ENCODE results near the gene PPT2. TPM values are rescaled to one million over a fixed set of nuclear protein-coding genes. Genes with fewer than 3 reads are reported as not detected.

Gene PPT2
- total RNA-seq, 1 donor from 2014 or later = 55.1 TPM

DNA sequence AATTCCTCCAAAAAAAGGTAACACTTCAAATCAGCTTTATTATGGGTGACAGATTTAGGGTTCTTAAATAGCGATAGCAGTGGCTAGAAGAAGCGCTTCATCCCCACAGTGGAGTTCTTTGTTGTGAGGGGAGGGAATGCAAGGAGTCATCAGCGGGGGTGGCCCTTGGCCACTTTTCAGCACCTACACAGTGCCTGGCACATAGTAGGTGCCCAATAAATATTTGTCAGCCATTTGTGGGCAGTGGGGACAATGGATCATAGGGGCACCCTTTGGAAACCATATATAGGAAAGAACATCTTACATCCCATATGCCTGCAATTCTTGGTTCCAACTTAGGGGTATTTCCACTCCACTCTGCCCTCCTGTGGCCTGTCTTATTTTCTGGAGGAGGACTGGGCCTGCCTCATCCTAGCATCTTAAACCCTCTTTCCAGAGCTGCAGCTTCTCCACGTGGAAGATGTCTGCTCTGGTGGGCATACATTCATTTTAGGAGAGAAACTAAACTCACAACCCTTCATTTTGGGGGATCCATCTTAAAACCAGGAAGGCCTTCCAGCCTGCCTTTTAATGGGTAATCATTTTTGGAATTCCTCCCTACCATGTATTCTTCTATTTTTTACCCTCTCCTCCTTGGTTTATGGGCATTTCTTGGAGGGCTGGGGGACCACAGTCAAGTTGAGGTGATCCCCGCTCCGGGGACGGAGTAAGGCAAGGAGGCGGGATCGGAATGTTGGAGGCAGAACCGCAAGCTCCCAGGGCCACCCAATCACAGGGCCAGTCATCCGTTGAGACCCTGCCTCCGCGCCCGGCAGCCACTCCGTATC is 41.1 kb downstream of the PPT2 start:
- DNase-seq = no peak
- H3K27me3 Mint-ChIP-seq (ENCODE audit: unreplicated experiment) = peaks cover 8% of the 10 kb centered on the region
- TF ChIP-seq, protein P1, sequence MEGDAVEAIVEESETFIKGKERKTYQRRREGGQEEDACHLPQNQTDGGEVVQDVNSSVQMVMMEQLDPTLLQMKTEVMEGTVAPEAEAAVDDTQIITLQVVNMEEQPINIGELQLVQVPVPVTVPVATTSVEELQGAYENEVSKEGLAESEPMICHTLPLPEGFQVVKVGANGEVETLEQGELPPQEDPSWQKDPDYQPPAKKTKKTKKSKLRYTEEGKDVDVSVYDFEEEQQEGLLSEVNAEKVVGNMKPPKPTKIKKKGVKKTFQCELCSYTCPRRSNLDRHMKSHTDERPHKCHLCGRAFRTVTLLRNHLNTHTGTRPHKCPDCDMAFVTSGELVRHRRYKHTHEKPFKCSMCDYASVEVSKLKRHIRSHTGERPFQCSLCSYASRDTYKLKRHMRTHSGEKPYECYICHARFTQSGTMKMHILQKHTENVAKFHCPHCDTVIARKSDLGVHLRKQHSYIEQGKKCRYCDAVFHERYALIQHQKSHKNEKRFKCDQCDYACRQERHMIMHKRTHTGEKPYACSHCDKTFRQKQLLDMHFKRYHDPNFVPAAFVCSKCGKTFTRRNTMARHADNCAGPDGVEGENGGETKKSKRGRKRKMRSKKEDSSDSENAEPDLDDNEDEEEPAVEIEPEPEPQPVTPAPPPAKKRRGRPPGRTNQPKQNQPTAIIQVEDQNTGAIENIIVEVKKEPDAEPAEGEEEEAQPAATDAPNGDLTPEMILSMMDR (IDR thresholded peaks at IDR 0.05; ENCODE audit: partially characterized antibody, unreplicated experiment) = no peak
- H3K4me3 Mint-ChIP-seq (ENCODE audit: unreplicated experiment) = peak overlapping the region; percentile 88
- H3K4me1 Mint-ChIP-seq (ENCODE audit: low read depth, unreplicated experiment) = peaks cover 11% of the 10 kb centered on the region
- H3K9me3 Mint-ChIP-seq (ENCODE audit: unreplicated experiment) = peaks cover 16% of the 10 kb centered on the region
- no peaks in the 10 kb centered on the region for H3K36me3 Mint-ChIP-seq (ENCODE audit: unreplicated experiment)
- peak overlapping the region; percentile 80 for H3K27ac Mint-ChIP-seq (ENCODE audit: unreplicated experiment)

DNA sequence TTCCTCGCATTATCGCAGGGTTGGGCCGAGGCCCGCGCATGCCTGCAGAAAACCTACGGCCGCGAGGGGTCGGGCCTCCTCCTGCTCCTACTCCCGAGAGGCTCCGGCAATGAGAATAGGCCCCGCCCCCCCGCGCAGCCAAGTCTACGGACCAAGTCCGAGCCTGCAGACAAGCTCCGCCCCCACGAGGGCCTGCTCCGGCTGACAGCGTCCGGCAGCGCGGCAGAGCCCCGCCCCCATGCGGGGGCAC is 41.6 kb downstream of the PPT2 start:
- peak; percentile 100 for DNase-seq
- peaks cover 8% of the 10 kb centered on the region for H3K27me3 Mint-ChIP-seq (ENCODE audit: unreplicated experiment)
- H3K27ac Mint-ChIP-seq (ENCODE audit: unreplicated experiment) = peak overlapping the region; percentile 80
- H3K4me1 Mint-ChIP-seq (ENCODE audit: low read depth, unreplicated experiment) = peaks cover 11% of the 10 kb centered on the region
- peaks cover 17% of the 10 kb centered on the region for H3K9me3 Mint-ChIP-seq (ENCODE audit: unreplicated experiment)
- H3K36me3 Mint-ChIP-seq (ENCODE audit: unreplicated experiment) = no peaks in the 10 kb centered on the region
- peak overlapping the region; percentile 91 for H3K4me3 Mint-ChIP-seq (ENCODE audit: unreplicated experiment)
- TF ChIP-seq, protein P1 (IDR thresholded peaks at IDR 0.05; ENCODE audit: partially characterized antibody, unreplicated experiment) = peak; percentile 71

DNA sequence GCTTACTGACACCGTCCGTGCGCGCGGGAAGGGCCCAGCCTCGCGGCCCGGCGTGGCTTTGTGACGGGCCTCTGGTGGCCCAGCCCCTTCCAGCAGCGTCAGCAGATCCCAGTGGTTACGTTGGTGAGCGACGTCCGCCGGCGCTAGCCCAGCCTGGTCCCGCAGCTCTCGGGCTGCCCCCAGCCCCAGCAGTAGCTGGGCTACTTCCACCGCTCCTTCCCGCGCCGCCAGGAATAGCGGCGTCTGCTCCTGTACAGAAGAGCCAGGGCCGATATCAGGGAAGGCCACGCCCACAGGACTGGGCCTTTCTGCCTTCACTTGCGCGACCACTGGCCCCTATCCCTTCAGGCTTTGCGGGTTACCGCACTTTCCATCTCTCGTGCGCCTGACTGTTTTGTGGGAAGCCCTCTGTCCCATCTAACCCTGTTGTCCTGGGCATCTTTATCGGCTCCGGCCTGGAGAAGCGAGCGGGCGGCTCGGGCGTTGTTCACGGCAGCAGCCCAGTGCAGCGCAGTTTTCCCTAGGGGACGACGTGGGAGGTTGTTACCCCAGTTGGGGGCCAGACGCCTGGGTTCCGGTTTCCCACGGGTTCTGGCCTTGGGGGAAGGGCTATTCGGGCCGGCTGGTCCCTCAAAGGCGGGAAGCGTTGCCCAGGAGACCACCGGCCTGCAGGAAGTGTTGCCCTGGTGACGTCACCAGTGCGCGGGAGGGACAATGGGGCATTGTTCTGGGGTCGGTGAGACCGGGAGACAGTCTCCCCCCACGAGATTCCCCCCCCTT is 42.2 kb downstream of the PPT2 start:
- Mint-ChIP-seq H3K36me3 (ENCODE audit: unreplicated experiment) (no peaks in the 10 kb centered on the region), H3K4me1 (ENCODE audit: low read depth, unreplicated experiment) (peaks cover 9% of the 10 kb centered on the region), H3K9me3 (ENCODE audit: unreplicated experiment) (peaks cover 14% of the 10 kb centered on the region), H3K27ac (ENCODE audit: unreplicated experiment) (peak overlapping the region; percentile 100), H3K4me3 (ENCODE audit: unreplicated experiment) (peak overlapping the region; percentile 91), H3K27me3 (ENCODE audit: unreplicated experiment) (peaks cover 8% of the 10 kb centered on the region)
- TF ChIP-seq, protein P1 (IDR thresholded peaks at IDR 0.05; ENCODE audit: partially characterized antibody, unreplicated experiment) = peak; percentile 8
- peak; percentile 90 for DNase-seq

DNA sequence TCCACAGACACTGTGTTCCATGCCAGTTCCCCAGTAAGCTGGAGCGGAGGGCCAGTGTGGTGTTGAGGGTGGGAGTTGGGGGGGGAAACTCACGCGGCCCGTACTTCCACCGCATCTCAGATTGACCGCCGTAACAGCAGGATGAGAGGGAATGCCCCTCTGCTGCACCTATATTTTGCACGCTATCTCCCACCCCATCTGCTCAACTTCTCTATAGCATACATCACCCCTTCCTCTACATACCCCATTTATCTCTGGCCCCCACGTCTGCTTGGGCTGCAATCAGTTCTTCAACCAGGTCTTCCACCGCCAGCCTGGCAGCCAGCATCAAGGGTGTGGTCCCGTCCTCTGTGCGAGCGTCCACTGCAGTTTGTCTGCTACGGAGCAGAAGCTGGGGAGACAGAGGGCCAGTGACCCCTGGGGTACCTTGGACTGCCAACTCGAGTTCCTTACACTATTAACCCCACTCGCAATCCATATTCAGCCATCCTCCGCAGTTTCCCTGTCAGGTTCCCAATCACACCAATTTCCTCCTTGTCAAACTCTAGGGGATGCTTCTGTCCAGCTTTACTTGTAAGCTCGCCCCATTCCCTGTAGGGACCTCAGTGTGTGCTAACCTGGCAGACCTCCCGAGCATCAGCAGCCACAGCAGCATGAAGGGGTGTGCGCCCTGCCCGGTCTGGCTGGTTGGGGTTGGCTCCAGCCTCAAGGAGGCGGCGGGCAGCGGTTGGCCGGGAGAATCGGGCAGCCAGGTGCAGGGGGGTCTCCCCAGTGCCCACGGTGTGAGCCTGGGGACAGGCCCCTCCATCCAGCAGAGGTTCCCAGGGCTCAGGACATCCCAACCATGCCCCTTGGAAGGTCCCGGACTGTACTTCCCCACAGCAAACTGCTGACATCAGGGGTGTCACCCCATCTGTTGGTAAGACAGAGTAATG is 43.0 kb downstream of the PPT2 start:
- H3K36me3 Mint-ChIP-seq (ENCODE audit: unreplicated experiment) = no peaks in the 10 kb centered on the region
- peaks cover 9% of the 10 kb centered on the region for H3K4me1 Mint-ChIP-seq (ENCODE audit: low read depth, unreplicated experiment)
- DNase-seq = no peak
- H3K4me3 Mint-ChIP-seq (ENCODE audit: unreplicated experiment) = peak overlapping the region; percentile 91
- H3K9me3 Mint-ChIP-seq (ENCODE audit: unreplicated experiment) = peaks cover 11% of the 10 kb centered on the region
- peaks cover 6% of the 10 kb centered on the region for H3K27me3 Mint-ChIP-seq (ENCODE audit: unreplicated experiment)
- TF ChIP-seq, protein P1 (IDR thresholded peaks at IDR 0.05; ENCODE audit: partially characterized antibody, unreplicated experiment) = no peak
- peak overlapping the region; percentile 100 for H3K27ac Mint-ChIP-seq (ENCODE audit: unreplicated experiment)

All from glutamatergic neuron (in vitro differentiated cells).